Endothelial cell of umbilical vein (primary cell): ENCODE data around the gene CAMTA1.

ENCODE experiments used
- EZH2 ChIP-seq: IDR thresholded peaks from 2 replicates; pipeline ENCODE4 v1.6.1; 2012; ENCODE audit warnings: borderline replicate concordance, low read depth, mild to moderate bottlenecking, moderate library complexity, low read length, inconsistent platforms; ENCODE audit not compliant: severe bottlenecking
- FOS ChIP-seq: IDR thresholded peaks from 2 replicates; pipeline ENCODE4 v1.6.1; 2011; ENCODE audit warnings: mild to moderate bottlenecking, low read length, moderate library complexity, borderline replicate concordance; ENCODE audit not compliant: insufficient read depth
- GATA2 ChIP-seq: IDR thresholded peaks from 2 replicates; pipeline ENCODE4 v1.7.0; 2011; ENCODE audit warnings: low read depth, mild to moderate bottlenecking, moderate library complexity, mixed read lengths, low read length; ENCODE audit not compliant: insufficient read length, insufficient read depth
- JUN ChIP-seq: IDR thresholded peaks from 2 replicates; pipeline ENCODE4 v1.6.1; 2011; ENCODE audit warnings: borderline replicate concordance, low read depth; ENCODE audit not compliant: insufficient read length, insufficient read depth
- MYC ChIP-seq: IDR thresholded peaks from one replicate; pipeline ENCODE4 v1.6.1; 2011; ENCODE audit warnings: mild to moderate bottlenecking, low read depth, low read length
- POLR2A ChIP-seq: IDR thresholded peaks from 2 replicates; pipeline ENCODE4 v1.6.1; 2012; ENCODE audit warnings: low read depth, mild to moderate bottlenecking, control low read depth, low read length
- POLR2AphosphoS5 ChIP-seq: IDR thresholded peaks from 2 replicates; pipeline ENCODE4 v1.6.1; 2012; ENCODE audit warnings: low read depth, mild to moderate bottlenecking, control low read depth, low read length, moderate library complexity; ENCODE audit not compliant: insufficient read depth
- TF ChIP-seq, protein P1 (sequence below), 2 donors: IDR thresholded peaks; 1 replicate in 1 of 2; 2 replicates in 1 of 2; pipeline ENCODE4 v1.5.1; 2011; ENCODE audit warnings: low read length in 2 of 2, mild to moderate bottlenecking in 2 of 2, moderate library complexity in 2 of 2, control low read depth in 1 of 2, inconsistent platforms in 1 of 2, low read depth in 1 of 2; ENCODE audit not compliant: insufficient read depth in 1 of 2; ENCODE audit errors: extremely low read depth in 1 of 2
- TF ChIP-seq, protein P2 (sequence below): IDR thresholded peaks from 2 replicates; pipeline ENCODE4 v1.6.1; 2011; ENCODE audit not compliant: insufficient read depth, insufficient read length

DNA sequence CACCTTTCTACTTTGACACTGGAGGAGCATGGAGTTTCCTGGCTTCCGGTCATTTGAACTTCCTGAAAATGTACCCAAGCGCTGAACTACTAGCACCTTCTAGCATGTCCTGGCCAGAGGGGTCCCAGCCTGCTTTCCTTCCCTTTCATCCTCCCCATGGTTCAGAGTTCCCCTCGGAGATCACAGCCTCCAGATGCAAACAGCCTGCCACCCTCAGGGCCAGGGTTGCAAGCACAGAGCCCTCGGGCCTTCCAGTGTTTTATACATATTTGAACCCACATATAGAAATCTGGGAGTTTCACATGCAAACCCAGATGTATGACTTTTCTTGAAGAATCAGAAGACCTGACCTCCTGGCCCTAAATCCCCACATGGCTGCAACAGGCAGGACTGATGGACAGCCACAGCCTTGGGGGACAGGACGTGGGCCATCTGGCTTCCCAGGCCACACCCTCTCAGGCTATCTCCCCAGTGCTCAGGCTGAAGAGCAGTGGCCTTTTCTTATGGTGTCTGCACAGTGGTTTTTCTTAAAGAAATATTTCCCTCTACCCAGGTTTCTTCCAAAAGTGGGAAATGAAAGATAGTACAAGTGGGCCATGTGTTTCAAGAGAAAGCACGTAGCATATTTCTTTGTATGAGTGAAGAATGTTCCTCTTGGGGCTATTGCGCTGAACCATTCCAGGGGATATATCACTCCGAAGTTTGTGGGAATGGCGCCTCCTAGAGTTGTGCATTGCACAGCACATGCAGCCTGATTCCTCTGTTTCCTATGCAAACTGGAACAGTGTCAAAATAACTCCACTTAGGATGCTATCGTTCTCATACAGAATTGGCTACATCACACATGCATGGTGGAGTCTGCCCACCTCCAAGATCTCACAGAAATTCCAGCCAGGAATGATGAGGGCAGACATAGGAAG, 753.9 kb downstream of the CAMTA1 start:
- TF ChIP-seq POLR2A (no peak), POLR2AphosphoS5 (no peak), GATA2 (no peak), EZH2 (no peak), MYC (no peak), JUN (no peak), FOS (no peak)
- TF ChIP-seq, protein P1, sequence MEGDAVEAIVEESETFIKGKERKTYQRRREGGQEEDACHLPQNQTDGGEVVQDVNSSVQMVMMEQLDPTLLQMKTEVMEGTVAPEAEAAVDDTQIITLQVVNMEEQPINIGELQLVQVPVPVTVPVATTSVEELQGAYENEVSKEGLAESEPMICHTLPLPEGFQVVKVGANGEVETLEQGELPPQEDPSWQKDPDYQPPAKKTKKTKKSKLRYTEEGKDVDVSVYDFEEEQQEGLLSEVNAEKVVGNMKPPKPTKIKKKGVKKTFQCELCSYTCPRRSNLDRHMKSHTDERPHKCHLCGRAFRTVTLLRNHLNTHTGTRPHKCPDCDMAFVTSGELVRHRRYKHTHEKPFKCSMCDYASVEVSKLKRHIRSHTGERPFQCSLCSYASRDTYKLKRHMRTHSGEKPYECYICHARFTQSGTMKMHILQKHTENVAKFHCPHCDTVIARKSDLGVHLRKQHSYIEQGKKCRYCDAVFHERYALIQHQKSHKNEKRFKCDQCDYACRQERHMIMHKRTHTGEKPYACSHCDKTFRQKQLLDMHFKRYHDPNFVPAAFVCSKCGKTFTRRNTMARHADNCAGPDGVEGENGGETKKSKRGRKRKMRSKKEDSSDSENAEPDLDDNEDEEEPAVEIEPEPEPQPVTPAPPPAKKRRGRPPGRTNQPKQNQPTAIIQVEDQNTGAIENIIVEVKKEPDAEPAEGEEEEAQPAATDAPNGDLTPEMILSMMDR (IDR thresholded peaks at IDR 0.05; ENCODE audit: extremely low read depth in 1 of 2, insufficient read depth in 1 of 2, low read depth in 1 of 2, low read length in 2 of 2): no peak
- TF ChIP-seq, protein P2, sequence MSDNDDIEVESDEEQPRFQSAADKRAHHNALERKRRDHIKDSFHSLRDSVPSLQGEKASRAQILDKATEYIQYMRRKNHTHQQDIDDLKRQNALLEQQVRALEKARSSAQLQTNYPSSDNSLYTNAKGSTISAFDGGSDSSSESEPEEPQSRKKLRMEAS: no peak
